NT2/D1 (cell line): ENCODE measurements around the gene IKZF3.
"Not testable (repeated sequence)": the region's sequence is repeated elsewhere in the genome, so short reads cannot be mapped to it uniquely, and the experiment has no call there.

ENCODE experiments used
- DNase-seq: peaks from one replicate; pipeline ENCODE4 v3.0.0-alpha.2; 2011; ENCODE audit warnings: low read depth, low spot score
- H3K27me3 ChIP-seq: 2 replicates; pipeline ENCODE4 v1.6.0; 2011; ENCODE audit warnings: mild to moderate bottlenecking; ENCODE audit not compliant: insufficient read length, insufficient read depth
- H3K36me3 ChIP-seq: 2 replicates; pipeline ENCODE4 v1.6.1; 2011; ENCODE audit warnings: mild to moderate bottlenecking, low read length, mixed read lengths; ENCODE audit not compliant: insufficient read depth, insufficient read length
- H3K4me1 ChIP-seq: 2 replicates; pipeline ENCODE4 v1.5.1; 2011; ENCODE audit not compliant: insufficient read depth, insufficient read length
- H3K4me3 ChIP-seq: 2 replicates; pipeline ENCODE4 v1.5.1; 2011; ENCODE audit warnings: low read depth; ENCODE audit not compliant: insufficient read length
- H3K9ac ChIP-seq: 2 replicates; pipeline ENCODE4 v1.6.0; 2011; ENCODE audit warnings: low read depth; ENCODE audit not compliant: insufficient read length
- H3K9me3 ChIP-seq: 2 replicates; pipeline ENCODE4 v1.5.1; 2011; ENCODE audit warnings: mild to moderate bottlenecking, low read length; ENCODE audit not compliant: insufficient read depth
- SUZ12 ChIP-seq: IDR thresholded peaks from 2 replicates; pipeline ENCODE4 v1.6.1; 2011; ENCODE audit not compliant: insufficient read length, insufficient read depth; ENCODE audit errors: extremely low read depth
- YY1 ChIP-seq: IDR thresholded peaks from 2 replicates; pipeline ENCODE4 v1.6.1; 2011; ENCODE audit not compliant: insufficient read length, insufficient read depth
- ZNF274 ChIP-seq: IDR thresholded peaks from 2 replicates; pipeline ENCODE4 v1.6.1; 2011; ENCODE audit warnings: mild to moderate bottlenecking, low read depth, low read length

The IKZF3 gene

GRCh38 chr17:39894681-39895376 is 30.7 kb upstream of the IKZF3 start:
- H3K9me3 ChIP-seq: no peaks in the 10 kb centered on the region
- DNase-seq: no peak
- no peaks in the 10 kb centered on the region for H3K36me3 ChIP-seq
- H3K27me3 ChIP-seq: no peaks in the 10 kb centered on the region
- no peaks in the 10 kb centered on the region for H3K4me1 ChIP-seq
- no peak overlapping the region for H3K4me3 ChIP-seq
- H3K9ac ChIP-seq: no peak overlapping the region
- TF ChIP-seq YY1 (no peak), SUZ12 (no peak), ZNF274 (no peak)

GRCh38 chr17:39889200-39889599 is 25.1 kb upstream of the IKZF3 start:
- Histone ChIP-seq H3K27me3 (no peaks in the 10 kb centered on the region), H3K9me3 (no peaks in the 10 kb centered on the region), H3K36me3 (no peaks in the 10 kb centered on the region), H3K4me3 (no peak overlapping the region), H3K4me1 (no peaks in the 10 kb centered on the region), H3K9ac (no peak overlapping the region)
- DNase-seq: no peak
- TF ChIP-seq SUZ12 (no peak), ZNF274 (no peak), YY1 (no peak)

- no peaks in the 10 kb centered on the region for H3K9me3 ChIP-seq
- no peak overlapping the region for H3K4me3 ChIP-seq
- no peak for DNase-seq
- no peak overlapping the region for H3K9ac ChIP-seq
- H3K27me3 ChIP-seq: no peaks in the 10 kb centered on the region
- no peaks in the 10 kb centered on the region for H3K4me1 ChIP-seq
- TF ChIP-seq YY1: no peak
- no peak for TF ChIP-seq SUZ12
- no peak for TF ChIP-seq ZNF274
- H3K36me3 ChIP-seq: no peaks in the 10 kb centered on the region
Measured at GRCh38 chr17:39887078-39887477, 23.0 kb upstream of the IKZF3 start.

GRCh38 chr17:39886102-39886501 is 22.0 kb upstream of the IKZF3 start:
- not testable (repeated sequence) for H3K27me3 ChIP-seq, H3K36me3 ChIP-seq, H3K9me3 ChIP-seq, H3K4me3 ChIP-seq, H3K4me1 ChIP-seq, H3K9ac ChIP-seq, DNase-seq

- no peak for TF ChIP-seq SUZ12
- Histone ChIP-seq H3K9me3 (peaks cover 4% of the 10 kb centered on the region; the same call in 1 of the 2 replicates), H3K9ac (no peak overlapping the region), H3K27me3 (peaks cover 8% of the 10 kb centered on the region), H3K36me3 (no peaks in the 10 kb centered on the region), H3K4me1 (no peaks in the 10 kb centered on the region), H3K4me3 (no peak overlapping the region)
- DNase-seq: no peak
Measured at GRCh38 chr17:39872751-39873150, 8.6 kb upstream of the IKZF3 start.

- no peak for TF ChIP-seq ZNF274
- no peak for TF ChIP-seq SUZ12
- TF ChIP-seq YY1: no peak
- Histone ChIP-seq H3K9ac (no peak overlapping the region), H3K36me3 (no peaks in the 10 kb centered on the region), H3K27me3 (peaks cover 16% of the 10 kb centered on the region), H3K4me3 (no peak overlapping the region), H3K4me1 (no peaks in the 10 kb centered on the region), H3K9me3 (peaks cover 5% of the 10 kb centered on the region; the same call in 1 of the 2 replicates)
- DNase-seq: no peak
Measured at GRCh38 chr17:39871801-39872200, 7.7 kb upstream of the IKZF3 start.

GRCh38 chr17:39870776-39871175 is 6.7 kb upstream of the IKZF3 start:
- Histone ChIP-seq H3K4me1 (no peaks in the 10 kb centered on the region), H3K27me3 (peaks cover 24% of the 10 kb centered on the region), H3K9ac (no peak overlapping the region), H3K36me3 (no peaks in the 10 kb centered on the region), H3K4me3 (no peak overlapping the region), H3K9me3 (peaks cover 5% of the 10 kb centered on the region; the same call in 1 of the 2 replicates)
- DNase-seq: no peak
- TF ChIP-seq YY1 (no peak), SUZ12 (no peak), ZNF274 (no peak)

GRCh38 chr17:39868554-39868942 is 4.4 kb upstream of the IKZF3 start:
- H3K27me3 ChIP-seq: peaks cover 46% of the 10 kb centered on the region
- H3K4me3 ChIP-seq: no peak overlapping the region
- no peak overlapping the region for H3K9ac ChIP-seq
- H3K9me3 ChIP-seq: peaks cover 9% of the 10 kb centered on the region
- TF ChIP-seq SUZ12 (no peak), YY1 (no peak), ZNF274 (no peak)
- no peak for DNase-seq
- no peaks in the 10 kb centered on the region for H3K36me3 ChIP-seq
- H3K4me1 ChIP-seq: no peaks in the 10 kb centered on the region
